NCI-H2081 treated with DMSO at 0.1 percent for 48 hours (cell line): ENCODE results near the gene ZBTB8OS.
"Not testable (repeated sequence)": the region's sequence is repeated elsewhere in the genome, so short reads cannot be mapped to it uniquely, and the experiment has no call there.

ENCODE experiments used
- DNase-seq: peaks from one replicate; lab custom pipeline; 2025; lab: John Stamatoyannopoulos, UW

ZBTB8OS gene

DNA sequence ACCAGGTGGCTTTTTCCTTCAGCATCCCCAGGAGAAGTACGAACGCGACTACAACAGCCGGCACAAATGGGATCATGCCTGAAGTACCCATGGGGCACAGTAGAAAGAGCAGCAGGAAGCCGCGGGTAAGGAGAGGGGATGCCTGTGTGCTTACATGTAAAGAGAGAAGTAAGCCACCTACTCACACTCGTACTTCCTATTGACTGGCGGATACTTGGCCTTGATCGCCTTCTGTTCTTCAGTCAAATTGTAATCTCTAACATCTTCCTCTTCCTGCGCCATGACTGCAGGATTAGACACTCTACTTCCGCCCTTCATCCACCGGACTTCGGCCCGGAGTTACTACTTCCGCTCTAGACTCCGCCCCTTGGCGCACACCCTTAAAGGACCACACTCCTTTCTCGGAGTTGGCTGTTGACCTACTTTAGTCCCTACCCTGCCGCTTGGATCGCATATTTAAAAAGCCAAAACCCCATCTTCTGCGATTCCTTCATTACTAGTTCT lies at the start of gene ZBTB8OS:
Gene ZBTB8OS, minus strand, starts transcription at position 303 of the 504 bp plus-strand sequence. Its CDS starts 21 bp downstream, at position 282.
- DNase-seq, result peak; percentile 88

DNA sequence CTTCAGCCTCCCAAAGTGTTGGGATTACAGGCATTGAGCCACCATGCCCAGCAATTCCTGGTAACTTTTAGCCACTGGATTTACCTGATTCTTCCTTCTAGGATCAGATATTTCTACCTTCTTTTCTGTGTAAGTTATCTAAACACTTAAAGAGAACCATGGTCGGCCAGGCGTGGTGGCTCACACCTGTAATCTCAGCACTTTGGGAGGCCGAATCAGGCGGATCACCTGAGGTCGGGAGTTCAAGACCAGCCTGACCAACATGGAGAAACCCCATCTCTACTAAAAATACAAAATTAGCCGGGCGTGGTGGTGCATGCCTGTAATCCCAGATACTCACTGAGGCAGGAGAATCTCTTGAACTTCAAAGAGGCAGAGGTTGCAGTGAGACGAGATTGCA lies 46.6 kb upstream of the ZBTB8OS start:
- DNase-seq, result not testable (repeated sequence)

DNA sequence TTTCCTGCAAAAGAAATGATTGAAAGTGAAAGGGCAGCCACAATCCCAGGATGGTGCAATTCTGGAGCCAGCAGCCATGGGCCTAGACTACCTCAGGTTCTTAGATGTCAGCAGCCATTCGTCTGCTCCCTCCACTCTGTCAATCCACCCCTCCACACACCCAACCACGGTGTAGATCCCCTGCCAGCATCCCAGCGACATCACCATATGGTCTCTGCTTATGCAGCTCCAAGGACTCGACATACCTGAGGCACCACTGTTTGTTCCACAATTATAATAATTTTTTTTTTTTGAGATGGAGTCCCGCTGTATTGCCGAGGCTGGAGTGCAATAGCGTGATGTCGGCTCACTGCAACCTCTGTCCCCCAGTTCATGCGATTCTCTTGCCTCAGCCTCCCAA lies 45.7 kb upstream of the ZBTB8OS start:
- no peak for DNase-seq

DNA sequence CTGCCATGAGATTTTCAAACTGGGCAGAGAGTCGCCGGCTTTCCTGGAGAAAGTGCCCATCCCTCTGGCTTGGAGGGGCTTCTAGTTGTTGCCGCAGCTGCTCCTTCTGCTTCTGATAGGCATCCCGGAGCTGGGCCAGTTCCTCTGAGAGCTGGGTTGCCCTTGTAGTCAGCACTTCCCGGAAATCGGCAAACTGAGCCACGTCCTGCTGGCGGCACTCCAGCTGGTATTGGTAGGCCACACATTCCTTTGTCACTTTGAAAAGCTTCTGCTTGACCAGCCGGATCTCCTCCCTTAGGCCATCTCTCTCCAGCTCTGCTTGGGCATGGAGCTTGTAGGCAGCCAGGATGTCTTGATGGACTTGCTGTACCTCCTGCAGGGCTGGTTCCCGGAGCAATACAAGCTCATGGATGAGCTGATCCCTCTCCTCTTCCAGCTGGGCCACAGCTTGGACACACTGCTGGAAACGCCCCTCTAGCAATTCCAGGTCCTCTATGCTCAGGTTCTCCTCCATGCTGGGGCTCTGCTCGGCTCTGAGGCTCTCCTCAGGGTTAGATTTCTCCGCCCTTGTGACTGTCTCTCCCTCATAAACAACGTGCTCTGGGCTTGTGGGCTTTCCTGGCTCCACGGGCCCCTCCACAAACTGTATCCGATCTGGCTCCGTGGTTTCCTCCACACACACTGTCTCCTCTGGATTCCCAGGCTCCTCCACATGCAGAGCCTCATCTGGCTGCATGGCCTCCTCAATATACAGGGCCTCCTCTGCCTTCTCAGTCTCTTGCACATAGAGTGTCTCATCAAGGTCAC lies 45.0 kb upstream of the ZBTB8OS start:
- no peak for DNase-seq

DNA sequence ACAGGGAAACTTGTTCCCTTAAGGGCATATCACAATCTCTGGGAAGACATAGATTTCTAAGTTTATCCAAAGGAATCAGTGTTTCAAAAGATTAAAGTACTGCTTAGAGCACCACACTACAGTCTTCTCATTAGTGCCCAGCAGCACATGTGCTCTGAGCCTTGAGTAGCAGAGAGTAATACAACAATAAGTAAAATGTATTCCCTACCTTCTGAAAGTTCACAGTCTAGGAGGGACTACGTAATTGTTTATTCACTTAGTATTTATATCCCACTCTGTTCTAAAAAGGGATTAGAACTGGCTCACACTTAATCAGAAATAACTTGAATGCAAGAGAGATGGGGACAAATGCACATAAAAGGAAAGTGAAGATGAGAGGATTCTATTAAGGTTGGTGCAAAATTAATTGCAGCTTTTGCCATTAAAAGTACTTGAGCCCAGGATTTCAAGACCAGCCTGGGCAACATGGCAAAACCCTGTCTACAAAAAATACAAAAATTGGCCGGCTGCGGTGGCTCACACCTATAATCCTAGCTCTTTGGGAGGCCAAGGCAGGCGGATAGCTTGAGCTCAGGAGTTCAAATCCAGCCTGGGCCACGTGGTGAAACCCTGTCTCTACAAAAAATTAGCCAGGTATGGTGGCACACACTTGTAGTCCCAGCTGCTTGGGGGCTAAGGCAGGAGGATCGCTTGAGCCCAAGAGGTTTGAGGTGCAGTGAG lies 43.3 kb upstream of the ZBTB8OS start:
- no peak for DNase-seq

DNA sequence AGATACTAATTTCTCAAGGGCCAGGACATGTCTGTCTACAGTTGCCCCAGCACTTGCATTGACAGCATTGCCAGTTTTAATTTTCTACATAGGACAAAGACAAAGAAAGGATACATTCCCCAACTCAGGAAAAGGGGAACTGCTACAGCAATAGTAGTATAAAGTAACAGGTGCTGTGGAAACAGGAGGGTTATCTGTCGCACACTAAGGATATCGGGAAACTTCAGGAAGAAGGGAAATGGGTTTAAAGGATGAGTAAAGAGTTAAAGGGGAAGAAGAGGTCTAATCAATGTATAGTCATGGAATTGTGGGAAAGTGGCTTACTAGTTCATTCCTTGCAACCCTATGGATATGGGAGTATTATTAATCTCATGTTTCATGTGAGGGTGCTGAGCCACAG lies 36.0 kb upstream of the ZBTB8OS start:
- DNase-seq, result no peak

DNA sequence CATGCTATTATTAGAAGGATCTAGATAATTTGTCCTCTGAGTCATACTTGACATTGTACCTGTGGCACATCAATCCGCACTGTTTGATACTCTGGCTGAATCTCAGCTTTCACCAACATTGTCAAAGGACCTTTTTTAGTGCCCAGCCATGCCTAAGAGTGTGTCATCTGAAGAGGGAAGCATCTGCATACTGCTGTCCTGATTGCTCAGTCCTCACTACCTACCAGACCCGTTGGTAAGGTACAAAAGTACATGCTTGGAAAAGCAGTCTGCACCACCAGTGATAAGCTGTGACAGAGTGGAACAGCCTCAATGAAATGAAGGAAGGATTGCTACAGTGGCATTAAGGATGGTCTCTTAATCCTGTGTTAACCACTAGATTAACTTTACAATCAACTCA lies 35.1 kb upstream of the ZBTB8OS start:
- no peak for DNase-seq

DNA sequence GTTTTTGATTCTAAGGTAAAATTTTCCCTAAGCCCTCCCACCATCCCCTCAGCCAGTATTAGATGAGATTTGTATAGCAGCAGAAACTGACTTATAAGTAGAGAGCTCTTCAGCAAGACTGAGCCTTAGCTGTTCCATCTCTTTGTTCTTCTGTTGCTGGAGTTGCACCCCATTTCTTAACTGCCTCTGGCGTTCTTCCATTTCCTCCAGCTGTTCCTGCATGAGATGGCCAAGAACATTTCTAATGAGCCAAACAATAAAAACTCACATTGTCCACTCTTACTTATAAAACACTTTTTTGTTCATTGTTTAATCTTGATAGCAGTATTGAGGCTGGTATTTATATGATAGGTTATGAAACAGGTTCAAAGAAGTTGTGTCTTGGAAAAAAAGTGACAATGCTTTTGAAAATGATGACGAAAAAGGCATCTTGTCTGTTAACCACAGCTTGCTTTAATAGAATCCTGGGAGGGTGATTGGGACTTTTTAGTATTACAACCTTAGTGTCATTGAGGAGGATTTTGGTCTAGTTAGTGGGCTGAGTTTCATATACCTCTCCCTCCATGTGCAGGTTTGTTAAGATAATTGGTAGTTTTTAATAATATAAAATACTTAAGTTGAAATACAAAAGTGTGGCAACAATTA lies 33.9 kb upstream of the ZBTB8OS start:
- DNase-seq, result no peak

DNA sequence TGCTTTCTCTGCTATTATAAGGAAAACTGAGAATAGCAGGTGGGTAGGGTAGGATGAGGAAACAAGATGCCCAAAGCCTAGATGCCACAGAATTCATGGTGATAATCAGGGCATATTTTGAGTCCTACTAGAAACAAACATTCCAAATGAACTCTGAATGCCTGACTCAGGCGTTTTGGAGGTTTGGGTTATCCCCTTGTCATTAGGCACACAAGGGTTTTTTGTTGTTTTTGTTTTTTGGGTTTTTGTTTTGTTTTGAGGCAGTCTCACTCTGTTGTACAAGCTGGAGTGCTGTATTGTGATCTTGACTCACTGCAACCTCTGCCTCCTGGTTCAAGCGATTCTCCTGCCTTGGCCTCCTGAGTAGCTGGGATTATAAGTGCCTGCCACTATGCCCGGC lies 33.0 kb upstream of the ZBTB8OS start:
- no peak for DNase-seq

DNA sequence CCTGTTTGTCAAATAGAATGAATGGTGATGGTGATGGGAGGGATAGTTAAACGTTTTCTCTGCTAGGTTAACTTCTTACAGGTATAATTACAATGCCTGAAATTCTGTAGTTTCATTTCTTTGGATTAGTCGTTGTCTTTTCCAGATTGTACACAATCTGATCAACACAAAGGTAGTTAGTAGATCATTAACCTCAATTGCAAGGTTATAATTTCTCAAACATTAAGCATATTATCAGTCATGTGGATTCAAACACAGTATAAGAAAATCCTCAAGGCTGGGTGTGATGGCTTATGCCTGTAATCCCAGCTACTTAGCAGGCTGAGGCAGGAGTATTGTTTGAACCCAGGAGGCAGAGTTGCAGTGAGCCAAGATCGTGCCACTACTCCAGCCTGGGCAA lies 31.6 kb upstream of the ZBTB8OS start:
- no peak for DNase-seq

DNA sequence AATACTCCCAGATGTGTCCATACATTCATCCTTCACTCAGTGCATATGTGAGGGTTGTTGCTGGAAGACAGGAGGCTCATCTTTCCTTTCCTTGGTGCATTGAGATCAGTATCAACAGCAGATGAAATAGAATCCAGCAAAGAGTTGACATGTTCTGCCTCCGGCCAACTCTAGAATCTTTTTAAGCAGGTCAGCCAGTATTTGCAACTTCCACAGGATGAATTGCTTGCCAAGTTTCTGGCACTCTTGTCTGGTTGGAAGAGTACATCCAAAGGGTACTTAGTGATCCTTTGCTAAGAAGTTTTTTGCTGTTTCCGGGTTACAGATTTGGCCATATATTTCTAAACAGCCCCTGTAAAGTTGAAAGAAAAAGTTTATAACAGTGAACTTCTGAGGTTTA lies 31.2 kb upstream of the ZBTB8OS start:
- no peak for DNase-seq

DNA sequence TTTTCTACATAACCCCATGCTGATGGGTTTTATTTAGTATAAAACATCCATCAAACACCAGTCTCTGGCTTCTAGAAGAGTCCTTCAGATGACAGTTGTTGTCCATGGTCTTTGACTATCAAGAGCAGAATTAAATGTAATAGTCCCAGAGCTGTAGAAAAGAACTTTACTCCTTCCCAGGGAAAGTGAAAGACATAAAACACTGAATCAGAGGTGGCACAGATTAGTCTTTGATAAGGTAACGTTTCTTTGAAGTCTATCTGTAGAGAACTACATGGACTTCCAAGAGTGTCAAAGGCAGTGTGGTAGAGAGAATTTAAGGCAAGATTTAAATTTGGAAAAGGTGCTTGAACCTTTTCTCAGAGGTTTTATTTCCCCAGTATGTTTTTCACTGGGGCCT lies 30.3 kb upstream of the ZBTB8OS start:
- DNase-seq, result no peak

DNA sequence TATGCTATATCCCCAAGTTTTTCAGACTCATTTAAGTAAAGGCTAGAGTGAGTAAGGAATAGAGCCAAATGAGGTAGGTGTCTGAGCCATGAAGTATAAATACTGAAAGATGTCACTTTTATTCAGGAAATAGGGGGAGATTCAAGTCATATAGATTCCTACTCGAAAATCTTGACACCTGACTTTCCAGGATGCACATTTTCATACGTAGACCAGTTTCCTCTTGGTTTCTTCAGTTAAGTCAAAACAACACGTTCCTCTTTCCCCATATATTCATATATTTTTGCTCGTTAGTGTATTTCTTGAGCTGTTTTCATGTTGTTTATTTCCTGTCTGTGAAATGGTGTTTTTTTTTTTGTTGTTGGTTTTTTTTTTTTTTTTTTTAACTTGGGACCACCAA lies 29.6 kb upstream of the ZBTB8OS start:
- DNase-seq, result not testable (repeated sequence)

DNA sequence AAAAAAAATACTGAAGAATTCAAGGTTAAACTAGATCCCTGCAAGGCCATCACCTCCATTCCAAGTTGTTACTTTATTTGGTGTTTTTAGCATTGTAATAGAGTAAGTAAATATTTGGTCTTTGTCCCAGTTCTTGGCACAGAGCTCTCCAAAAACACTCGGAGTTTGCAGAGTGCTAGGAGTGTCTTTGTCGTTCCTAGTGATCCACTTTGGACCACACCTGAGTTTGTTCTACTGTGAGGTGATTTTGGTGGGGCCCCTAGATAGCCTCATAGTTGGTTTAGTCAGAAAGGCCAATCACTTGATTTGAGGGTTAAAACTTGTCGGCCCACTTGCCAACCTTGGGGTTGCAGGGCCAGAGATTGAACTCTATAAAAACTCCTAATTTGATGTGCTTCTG lies 26.6 kb upstream of the ZBTB8OS start:
- no peak for DNase-seq

DNA sequence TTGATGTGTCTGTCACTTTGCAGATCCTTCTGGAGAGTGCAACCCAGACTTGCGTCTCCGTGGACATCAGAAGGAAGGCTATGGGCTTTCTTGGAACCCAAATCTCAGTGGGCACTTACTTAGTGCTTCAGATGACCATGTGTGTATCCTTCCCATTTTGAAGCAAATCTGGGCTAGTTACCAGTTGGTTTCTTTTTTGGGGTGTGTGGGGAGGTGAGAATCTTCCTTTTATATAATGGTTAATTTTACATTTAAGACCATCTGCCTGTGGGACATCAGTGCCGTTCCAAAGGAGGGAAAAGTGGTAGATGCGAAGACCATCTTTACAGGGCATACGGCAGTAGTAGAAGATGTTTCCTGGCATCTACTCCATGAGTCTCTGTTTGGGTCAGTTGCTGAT lies 18.4 kb upstream of the ZBTB8OS start:
- not testable (repeated sequence) for DNase-seq

DNA sequence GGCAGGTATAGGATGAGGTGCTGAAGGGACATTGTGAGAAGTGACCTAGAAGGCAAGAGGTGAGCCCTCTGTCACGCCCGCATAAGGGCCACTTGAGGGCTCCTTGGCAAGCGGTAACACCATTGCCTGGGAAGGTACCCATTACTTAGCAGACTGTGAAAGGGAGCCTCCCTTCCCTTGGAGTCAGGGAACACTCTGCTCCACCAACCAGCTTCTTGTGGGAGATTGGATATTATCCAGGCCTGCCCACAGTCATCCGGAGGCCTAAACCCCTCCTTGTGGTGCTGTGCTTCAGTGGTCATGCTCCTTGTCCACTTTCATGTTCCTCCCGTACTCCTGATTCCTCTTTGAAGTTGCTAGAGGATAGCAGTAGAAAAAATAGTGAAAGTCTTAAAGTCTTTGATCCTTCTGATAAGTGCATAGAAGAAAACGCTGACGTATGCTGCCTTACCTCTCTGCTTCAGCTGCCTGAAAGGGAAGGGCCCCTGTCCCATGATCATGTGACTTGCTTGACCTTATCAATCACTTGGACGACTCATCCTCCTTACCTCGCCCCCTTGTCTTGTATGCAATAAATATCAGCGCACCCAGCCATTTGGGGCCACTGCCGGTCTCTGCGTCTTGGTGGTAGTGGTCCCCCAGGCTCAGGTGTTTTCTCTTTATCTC lies 16.7 kb upstream of the ZBTB8OS start:
- no peak for DNase-seq

DNA sequence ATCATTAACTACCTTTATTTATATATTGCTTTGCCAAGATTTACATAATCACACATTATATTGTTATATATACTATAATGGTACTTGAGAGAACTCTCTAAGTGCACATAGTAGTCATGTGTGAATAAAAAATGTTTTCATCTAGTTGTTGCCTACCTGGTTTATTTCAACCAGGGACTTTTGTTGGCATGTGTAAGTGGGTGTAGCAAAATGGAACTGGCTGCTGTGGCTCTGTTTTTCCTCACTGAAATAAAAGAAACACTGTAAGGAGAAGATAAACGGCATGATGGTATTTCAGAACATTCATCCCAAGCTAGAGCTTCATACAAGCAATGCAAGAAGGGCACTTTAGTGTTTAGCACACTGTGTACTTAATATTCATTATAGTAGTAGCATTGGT lies 15.6 kb upstream of the ZBTB8OS start:
- no peak for DNase-seq

DNA sequence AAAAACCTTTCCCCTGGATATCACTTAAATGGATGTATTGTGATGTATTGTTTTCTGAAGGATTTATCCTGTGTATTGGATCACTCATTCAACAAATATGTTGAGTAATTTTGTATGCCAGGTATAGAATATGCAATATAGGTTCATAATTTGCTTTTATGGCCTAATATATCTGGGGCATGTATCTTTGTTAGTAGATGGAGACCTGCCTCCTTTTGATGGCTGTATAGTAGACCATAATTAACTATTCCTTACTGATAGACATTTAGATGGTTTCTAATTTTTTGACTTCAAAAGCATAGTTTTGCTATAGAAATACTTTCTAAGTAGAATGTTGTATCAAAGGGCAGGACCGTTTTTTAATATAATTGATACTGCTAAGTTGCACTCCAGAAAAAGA lies 9.2 kb upstream of the ZBTB8OS start:
- DNase-seq, result no peak

DNA sequence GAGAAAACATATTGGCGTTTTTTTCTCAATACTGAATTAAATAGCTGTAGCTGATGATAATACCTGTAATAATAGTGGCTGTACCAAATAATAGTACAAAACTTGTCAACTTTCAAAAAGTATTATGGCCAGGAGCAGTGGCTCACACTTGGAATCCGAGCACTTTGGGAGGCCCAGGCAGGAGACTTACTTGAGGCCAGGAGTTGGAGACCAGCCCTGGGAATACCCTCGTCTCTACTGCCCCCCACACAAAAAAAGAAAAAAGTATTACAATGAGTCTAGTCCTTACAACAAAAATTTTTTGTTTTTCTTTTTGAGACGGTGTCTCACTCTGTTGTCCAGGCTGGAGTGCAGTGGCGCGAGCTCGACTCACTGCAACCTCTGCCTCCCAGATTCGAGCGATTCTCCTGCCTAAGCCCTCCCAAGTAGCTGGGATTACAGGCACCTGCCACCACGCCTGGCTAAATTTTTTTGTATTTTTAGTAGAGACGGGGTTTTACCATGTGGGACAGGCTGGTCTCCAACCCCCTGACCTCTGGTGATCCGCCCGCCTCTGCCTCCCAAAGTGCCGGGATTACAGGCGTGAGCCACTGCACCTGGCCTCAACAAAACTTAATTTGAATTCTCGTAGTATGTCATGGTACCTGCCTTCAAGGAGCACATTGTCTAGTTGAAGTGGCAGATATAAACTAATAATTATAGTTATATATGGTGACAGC lies 2.1 kb upstream of the ZBTB8OS start:
- no peak for DNase-seq

DNA sequence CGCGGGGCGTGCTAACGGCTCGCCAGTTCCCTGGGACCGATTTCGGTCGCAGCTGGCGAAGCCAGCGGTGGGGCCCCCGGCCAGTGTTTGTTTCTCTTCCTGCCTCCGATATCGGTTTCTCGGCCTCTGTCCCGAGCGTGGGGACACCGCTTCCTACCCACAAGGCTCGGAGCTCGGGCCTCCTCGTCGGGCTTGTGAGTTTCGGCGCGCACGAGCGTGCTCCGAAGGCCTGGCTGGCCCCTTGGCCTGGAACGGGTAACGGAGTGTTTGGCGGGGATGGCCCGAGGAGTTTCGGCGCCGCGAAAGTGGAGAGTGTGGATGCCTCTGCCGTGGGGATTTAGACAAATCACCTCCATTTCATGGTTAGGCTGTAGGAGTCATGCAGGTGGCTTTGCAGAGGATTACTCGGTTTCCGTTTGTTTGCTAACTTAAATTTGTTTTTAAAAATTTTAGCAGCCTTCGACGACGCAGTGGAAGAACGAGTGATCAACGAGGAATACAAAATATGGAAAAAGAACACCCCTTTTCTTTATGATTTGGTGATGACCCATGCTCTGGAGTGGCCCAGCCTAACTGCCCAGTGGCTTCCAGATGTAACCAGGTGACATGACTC lies 1.2 kb upstream of the ZBTB8OS start:
- DNase-seq, result no peak
